HEK293T (cell line): ENCODE measurements around the gene C19orf25.

Experiments used
- CTCF ChIA-PET: fragments of 350-600 bp; formaldehyde crosslinking; extraction: SDS; loops from one replicate; lab custom pipeline; 2021; ENCODE audit warnings: antibody characterized with exemption, inconsistent platforms; lab: Yijun Ruan, JAX
- POLR2A ChIA-PET: fragments of 350-600 bp; formaldehyde crosslinking; extraction: SDS; loops from one replicate; lab custom pipeline; 2020; ENCODE audit warnings: antibody characterized with exemption, inconsistent platforms; lab: Yijun Ruan, JAX
- DNase-seq: peaks from one replicate; pipeline ENCODE4 v3.0.0; 2012; ENCODE audit warnings: mixed read lengths; ENCODE audit errors: extremely low spot score
- ARNT ChIP-seq: fragments of 450-650 bp; IDR thresholded peaks from 2 replicates; pipeline ENCODE4 v1.6.1; 2017; ENCODE audit warnings: mild to moderate bottlenecking
- BHLHE40 ChIP-seq: fragments of 450-650 bp; IDR thresholded peaks from 2 replicates; pipeline ENCODE4 v1.6.1; 2016; ENCODE audit warnings: mild to moderate bottlenecking, moderate library complexity, borderline replicate concordance
- CTBP1 ChIP-seq: fragments of 450-650 bp; IDR thresholded peaks from 2 replicates; pipeline ENCODE4 v1.6.1; 2016; ENCODE audit warnings: borderline replicate concordance
- ELF4 ChIP-seq: fragments of 450-650 bp; IDR thresholded peaks from 2 replicates; pipeline ENCODE4 v1.6.1; 2017; ENCODE audit warnings: antibody characterized with exemption
- FOXA1 ChIP-seq: fragments of 450-650 bp; IDR thresholded peaks from 2 replicates; pipeline ENCODE4 v1.6.1; 2016; ENCODE audit warnings: mild to moderate bottlenecking
- FOXK2 ChIP-seq: fragments of 450-650 bp; IDR thresholded peaks from 2 replicates; pipeline ENCODE4 v1.6.1; 2016; ENCODE audit warnings: mild to moderate bottlenecking
- FOXM1 ChIP-seq: fragments of 450-650 bp; IDR thresholded peaks from 2 replicates; pipeline ENCODE4 v1.6.1; 2017; ENCODE audit warnings: mild to moderate bottlenecking, borderline replicate concordance
- HDGF ChIP-seq: fragments of 450-650 bp; IDR thresholded peaks from 2 replicates; pipeline ENCODE4 v1.6.1; 2017; ENCODE audit warnings: antibody characterized with exemption, borderline replicate concordance
- L3MBTL2 ChIP-seq: fragments of 450-650 bp; conservative IDR thresholded peaks from 2 replicates; pipeline ENCODE4 v1.6.1; 2016; ENCODE audit warnings: mild to moderate bottlenecking
- LEF1 ChIP-seq: fragments of 450-650 bp; IDR thresholded peaks from 2 replicates; pipeline ENCODE4 v1.6.1; 2017; ENCODE audit warnings: mild to moderate bottlenecking, borderline replicate concordance
- NFRKB ChIP-seq: fragments of 450-650 bp; IDR thresholded peaks from 2 replicates; pipeline ENCODE4 v1.6.1; 2016; ENCODE audit warnings: mild to moderate bottlenecking, moderate library complexity
- SP1 ChIP-seq: fragments of 450-650 bp; IDR thresholded peaks from 2 replicates; pipeline ENCODE4 v1.6.1; 2017
- SUZ12 ChIP-seq: fragments of 450-650 bp; IDR thresholded peaks from 2 replicates; pipeline ENCODE4 v1.6.1; 2016; ENCODE audit warnings: mild to moderate bottlenecking
- TARDBP ChIP-seq: fragments of 450-650 bp; IDR thresholded peaks from 2 replicates; pipeline ENCODE4 v1.6.1; 2016
- ZNF384 ChIP-seq: fragments of 450-650 bp; IDR thresholded peaks from 2 replicates; pipeline ENCODE4 v1.6.1; 2016
- TF ChIP-seq, protein P1 (sequence below): fragments of 450-650 bp; IDR thresholded peaks from 2 replicates; pipeline ENCODE4 v1.6.1; 2016

The C19orf25 gene

DNA sequence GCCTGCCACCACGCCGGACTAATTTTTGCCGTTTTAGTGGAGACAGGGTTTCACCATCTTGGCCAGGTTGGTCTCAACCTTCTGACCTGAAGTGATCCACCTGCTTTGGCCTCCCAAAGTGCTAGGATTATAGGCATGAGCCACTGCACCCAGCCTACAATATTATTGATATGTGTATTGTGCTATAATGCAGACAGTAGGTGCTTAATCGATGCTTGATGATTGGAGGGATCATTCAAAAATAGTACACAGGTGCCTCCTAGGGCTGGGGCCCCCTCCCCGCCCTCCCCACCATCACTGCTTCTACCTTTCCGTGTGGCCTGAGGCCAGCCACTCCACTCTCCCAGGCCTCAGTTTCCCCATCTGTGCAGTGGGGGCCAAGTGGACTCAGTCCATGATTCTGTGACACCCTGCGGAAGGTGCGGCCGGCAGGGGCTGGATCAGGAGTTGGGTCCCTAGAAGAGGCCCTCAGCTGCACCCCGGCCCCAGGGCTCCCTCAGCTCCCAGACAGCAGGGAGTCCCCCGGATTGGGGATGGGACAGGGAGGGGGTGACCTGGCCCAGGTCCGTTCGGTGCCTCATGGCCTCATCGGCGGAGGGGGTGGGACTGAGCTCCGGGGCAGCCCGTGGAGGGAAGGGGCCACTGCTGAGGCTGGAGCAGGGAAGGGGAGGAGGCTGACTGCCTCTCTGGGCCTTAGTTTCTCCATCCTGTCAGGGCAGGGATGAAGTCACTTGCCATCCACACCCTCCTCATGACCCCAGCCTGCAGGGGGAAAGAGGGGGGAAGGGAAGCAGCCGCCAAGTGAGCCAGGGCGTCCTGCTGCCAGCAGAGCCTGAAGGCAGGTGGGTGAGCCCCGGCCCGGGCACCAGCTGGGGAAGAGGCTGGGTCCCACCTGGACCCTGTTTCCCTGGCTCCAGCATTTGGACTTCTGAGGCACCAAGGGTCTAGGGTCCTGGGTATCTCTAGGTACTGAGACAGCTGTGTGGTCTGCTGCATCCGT, 32.6 kb upstream of the C19orf25 start:
- no peak for DNase-seq
- POLR2A ChIA-PET: no interaction called here
- TF ChIP-seq TARDBP (no peak), FOXM1 (no peak), LEF1 (no peak)
- TF ChIP-seq, protein P1, sequence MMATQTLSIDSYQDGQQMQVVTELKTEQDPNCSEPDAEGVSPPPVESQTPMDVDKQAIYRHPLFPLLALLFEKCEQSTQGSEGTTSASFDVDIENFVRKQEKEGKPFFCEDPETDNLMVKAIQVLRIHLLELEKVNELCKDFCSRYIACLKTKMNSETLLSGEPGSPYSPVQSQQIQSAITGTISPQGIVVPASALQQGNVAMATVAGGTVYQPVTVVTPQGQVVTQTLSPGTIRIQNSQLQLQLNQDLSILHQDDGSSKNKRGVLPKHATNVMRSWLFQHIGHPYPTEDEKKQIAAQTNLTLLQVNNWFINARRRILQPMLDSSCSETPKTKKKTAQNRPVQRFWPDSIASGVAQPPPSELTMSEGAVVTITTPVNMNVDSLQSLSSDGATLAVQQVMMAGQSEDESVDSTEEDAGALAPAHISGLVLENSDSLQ: no peak
- CTCF ChIA-PET: no interaction called here

DNA sequence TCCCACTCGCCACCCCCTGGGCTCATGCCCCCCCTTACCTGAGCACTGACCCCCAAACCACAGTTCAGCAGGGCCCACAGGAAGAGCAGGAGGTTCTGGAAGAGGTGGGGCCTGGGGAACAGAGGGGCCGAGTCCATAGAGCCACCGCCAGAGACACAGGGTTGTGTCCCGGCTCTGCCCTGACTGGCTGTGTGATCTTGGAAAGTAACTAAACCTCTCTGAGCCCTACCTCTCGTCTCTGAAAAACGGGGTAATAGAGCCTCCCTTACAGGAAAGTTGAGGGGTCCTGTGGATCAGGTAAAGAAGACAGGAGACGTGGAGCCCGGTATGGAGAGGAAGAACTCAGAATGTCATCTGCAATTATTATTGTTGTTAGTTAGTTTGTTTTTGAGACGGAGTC, 31.8 kb upstream of the C19orf25 start:
- no peak for DNase-seq
- ChIA-PET POLR2A (no interaction called here), CTCF (no interaction called here)
- TF ChIP-seq SUZ12 (no peak), SP1 (no peak), ZNF384 (no peak), ARNT (no peak), NFRKB (no peak), BHLHE40 (no peak), LEF1 (no peak), TARDBP (no peak), CTBP1 (no peak), FOXK2 (no peak), HDGF (no peak), FOXM1 (no peak), ELF4 (no peak), FOXA1 (no peak), L3MBTL2 (no peak)
- TF ChIP-seq, protein P1: no peak

DNA sequence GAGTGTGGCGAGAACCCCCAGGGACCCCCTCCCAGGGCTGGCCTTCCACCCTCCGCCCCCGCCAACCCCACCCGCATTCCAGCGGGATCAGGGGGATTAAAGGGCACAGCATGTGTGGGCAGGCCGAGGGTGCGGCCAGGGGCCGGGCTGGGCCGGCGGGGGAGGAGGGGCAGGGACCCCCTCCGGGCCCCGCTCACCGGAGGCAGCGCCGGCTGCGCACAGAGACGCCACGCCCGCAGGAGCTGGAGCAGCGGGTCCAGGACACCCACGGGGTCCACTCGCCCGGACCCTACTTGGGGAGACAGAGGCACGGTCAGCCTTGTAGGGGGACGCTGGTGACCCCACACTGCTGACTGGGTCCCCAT, 31.4 kb upstream of the C19orf25 start:
- ChIA-PET POLR2A (no interaction called here), CTCF (no interaction called here)
- TF ChIP-seq, protein P1: no peak
- TF ChIP-seq SP1: no peak
- TF ChIP-seq L3MBTL2: no peak
- TF ChIP-seq FOXA1: no peak
- DNase-seq: no peak

DNA sequence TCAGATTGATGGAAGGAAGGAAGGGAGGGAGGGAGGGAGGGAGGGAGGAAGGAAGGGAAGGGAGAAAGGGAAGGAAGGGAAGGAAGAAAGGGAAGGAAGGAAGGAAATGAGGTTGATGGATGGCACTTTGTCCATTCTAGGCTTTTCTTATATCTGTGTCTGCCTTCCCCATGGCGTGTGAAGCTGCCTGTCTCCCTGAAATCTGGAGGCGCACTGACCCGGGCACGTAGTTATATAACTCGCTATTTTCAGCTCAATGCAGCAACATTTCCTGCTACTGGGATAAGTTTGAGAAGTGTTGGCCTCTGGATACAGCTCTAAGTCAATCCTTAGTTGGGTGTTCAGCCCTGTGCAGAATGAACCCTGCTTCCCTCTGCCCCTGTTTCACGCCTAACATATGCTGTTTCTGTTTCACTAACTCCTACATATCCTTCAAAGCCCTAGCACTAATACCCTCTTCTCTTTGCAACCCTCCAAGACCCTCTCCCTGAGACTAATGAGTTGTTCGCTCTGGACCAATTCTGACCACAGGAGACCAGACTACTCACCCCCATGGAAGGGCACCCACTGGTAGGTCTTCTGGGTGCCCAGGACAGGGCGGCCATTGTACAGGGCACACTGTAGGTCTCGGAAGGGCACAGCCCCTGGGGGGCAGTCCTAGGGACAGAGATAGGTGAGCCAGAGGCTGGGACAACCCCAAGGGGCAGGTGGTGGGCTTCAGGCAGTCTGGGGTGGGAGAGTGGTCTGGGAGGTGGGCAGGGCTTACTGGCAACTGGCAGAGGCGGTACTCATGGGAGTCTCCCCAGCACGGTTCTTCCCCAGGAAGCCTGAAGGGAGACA, 30.8 kb upstream of the C19orf25 start:
- ChIA-PET CTCF (no interaction called here), POLR2A (interaction anchor here (1.0 kb wide), 1 partner anchor 241 kb away, joined by 3 read pairs; the partner anchor contains the start of gene CIRBP)
- no peak for DNase-seq
- TF ChIP-seq, protein P1: no peak
- no peak for TF ChIP-seq FOXA1
- no peak for TF ChIP-seq SP1
- no peak for TF ChIP-seq BHLHE40
- no peak for TF ChIP-seq ZNF384
- no peak for TF ChIP-seq L3MBTL2
- no peak for TF ChIP-seq HDGF
- TF ChIP-seq SUZ12: no peak
- TF ChIP-seq ELF4: no peak
- TF ChIP-seq CTBP1: no peak
- no peak for TF ChIP-seq LEF1

DNA sequence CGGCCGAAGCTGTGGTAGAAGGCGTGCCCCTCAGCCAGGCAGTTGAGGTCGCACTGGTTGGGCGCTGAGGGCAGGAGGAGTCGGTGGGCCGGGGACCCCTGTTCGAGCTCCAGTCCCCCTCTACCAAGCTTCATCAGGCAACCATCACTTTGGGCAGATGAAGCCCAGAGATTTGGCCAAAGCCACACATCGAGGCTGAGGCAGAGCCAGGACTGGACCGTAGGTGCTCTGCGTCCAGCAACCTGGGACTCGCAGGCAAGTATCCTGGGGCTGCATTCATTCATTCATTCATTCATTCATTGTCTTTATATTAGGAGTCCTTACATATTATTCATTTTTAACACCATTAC, 29.5 kb upstream of the C19orf25 start:
- no peak for TF ChIP-seq CTBP1
- no peak for TF ChIP-seq SP1
- TF ChIP-seq NFRKB: no peak
- TF ChIP-seq TARDBP: no peak
- no peak for TF ChIP-seq FOXM1
- no peak for TF ChIP-seq HDGF
- TF ChIP-seq L3MBTL2: no peak
- no peak for TF ChIP-seq ZNF384
- TF ChIP-seq LEF1: no peak
- TF ChIP-seq, protein P1: no peak
- TF ChIP-seq ELF4: no peak
- TF ChIP-seq SUZ12: no peak
- no peak for TF ChIP-seq FOXK2
- no peak for TF ChIP-seq FOXA1
- TF ChIP-seq BHLHE40: no peak
- TF ChIP-seq ARNT: no peak
- no peak for DNase-seq
- ChIA-PET POLR2A (interaction anchor here (1.0 kb wide), 1 partner anchor 240 kb away, joined by 3 read pairs; the partner anchor contains the start of gene CIRBP), CTCF (no interaction called here)
